ENCODE measurements around the gene COL25A1.

Gene COL25A1

DNA sequence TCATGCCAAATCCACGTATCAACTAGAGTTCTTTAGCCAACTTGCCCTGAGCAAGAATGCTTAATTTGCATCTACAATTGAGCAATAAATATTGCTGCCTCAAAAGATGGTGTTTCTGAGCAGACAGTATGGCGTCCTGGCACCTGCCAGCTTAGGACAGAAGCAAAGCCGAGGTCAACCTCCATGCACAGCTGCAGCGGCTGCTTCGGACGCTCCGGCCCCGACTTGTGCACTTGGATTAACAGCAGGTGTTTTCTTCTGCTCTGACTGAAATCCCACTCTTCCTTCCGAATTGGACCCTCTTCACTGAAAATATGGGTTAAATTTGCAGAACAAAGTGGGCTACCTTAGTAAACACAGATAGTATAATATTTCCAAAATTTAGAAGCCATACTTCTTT is 324.4 kb downstream of the COL25A1 start:
- TF ChIP-seq, protein P1, sequence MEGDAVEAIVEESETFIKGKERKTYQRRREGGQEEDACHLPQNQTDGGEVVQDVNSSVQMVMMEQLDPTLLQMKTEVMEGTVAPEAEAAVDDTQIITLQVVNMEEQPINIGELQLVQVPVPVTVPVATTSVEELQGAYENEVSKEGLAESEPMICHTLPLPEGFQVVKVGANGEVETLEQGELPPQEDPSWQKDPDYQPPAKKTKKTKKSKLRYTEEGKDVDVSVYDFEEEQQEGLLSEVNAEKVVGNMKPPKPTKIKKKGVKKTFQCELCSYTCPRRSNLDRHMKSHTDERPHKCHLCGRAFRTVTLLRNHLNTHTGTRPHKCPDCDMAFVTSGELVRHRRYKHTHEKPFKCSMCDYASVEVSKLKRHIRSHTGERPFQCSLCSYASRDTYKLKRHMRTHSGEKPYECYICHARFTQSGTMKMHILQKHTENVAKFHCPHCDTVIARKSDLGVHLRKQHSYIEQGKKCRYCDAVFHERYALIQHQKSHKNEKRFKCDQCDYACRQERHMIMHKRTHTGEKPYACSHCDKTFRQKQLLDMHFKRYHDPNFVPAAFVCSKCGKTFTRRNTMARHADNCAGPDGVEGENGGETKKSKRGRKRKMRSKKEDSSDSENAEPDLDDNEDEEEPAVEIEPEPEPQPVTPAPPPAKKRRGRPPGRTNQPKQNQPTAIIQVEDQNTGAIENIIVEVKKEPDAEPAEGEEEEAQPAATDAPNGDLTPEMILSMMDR (IDR thresholded peaks at IDR 0.05; ENCODE audit: low read depth, low read length): no peak
- no peak for DNase-seq (ENCODE audit: low read depth, low spot score)
- no peak overlapping the region for H3K4me3 ChIP-seq (ENCODE audit: low read depth, low read length)
- in situ Hi-C loops (cut with HindIII; ENCODE audit: low sequenced_read_pairs): no loop called here

DNA sequence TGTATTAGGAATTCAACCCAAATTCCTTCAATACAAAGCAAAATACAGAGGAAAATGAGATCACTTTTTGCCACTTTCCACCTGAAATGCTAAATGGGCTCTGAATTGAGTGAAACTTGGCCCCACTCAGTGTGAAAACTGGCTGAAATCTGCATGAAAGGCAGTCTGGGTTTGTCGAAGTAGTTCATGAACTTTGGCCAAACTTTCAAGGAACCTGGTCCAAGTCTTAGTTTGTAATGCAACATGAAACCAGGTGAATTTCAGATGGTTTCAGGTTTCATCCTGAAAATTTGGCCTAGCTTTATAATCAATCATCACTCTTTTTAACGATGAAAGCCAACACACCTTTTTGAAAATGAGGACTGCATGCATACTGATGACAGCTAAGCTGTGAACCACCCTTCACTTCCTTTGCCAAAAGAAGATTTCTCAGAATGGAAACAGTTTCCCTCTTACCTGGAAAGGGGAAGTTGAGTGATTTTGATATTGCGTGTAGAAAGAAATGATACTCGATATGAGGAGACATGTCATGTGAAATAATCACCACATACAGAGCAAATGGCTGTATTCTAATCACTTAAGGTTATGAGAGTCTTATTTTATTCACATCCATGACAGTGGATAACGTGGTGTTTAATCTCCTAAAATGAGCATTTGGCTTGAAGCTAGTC is 329.7 kb downstream of the COL25A1 start:
- TF ChIP-seq, protein P1 (IDR thresholded peaks at IDR 0.05; ENCODE audit: low read depth, low read length): no peak
- in situ Hi-C loops (cut with HindIII; ENCODE audit: low sequenced_read_pairs): no loop called here
- no peak for DNase-seq (ENCODE audit: low read depth, low spot score)
- no peak overlapping the region for H3K4me3 ChIP-seq (ENCODE audit: low read depth, low read length)

DNA sequence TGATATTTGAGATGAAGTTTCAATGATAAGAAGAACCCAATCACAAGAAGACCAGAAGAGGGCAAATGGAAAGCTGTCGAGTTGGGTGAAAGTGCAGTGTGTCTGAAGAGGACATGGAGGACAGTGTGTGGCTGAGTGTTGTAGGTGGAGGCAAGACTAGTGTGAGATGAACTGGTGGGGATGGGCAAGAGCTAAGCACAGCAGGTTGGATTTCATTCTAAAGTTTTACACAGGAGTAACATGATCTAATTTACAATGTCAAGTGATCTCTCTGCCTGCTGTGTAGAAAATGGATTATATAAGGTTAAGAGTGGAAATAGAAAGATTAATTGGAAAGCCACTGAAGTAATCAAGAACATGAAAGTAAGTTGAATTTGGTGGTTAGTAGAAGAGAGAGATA is 331.0 kb downstream of the COL25A1 start:
- no peak overlapping the region for H3K4me3 ChIP-seq (ENCODE audit: low read depth, low read length)
- in situ Hi-C loops (cut with HindIII; ENCODE audit: low sequenced_read_pairs): no loop called here
- no peak for DNase-seq (ENCODE audit: low read depth, low spot score)
- TF ChIP-seq, protein P1 (IDR thresholded peaks at IDR 0.05; ENCODE audit: low read depth, low read length): no peak

DNA sequence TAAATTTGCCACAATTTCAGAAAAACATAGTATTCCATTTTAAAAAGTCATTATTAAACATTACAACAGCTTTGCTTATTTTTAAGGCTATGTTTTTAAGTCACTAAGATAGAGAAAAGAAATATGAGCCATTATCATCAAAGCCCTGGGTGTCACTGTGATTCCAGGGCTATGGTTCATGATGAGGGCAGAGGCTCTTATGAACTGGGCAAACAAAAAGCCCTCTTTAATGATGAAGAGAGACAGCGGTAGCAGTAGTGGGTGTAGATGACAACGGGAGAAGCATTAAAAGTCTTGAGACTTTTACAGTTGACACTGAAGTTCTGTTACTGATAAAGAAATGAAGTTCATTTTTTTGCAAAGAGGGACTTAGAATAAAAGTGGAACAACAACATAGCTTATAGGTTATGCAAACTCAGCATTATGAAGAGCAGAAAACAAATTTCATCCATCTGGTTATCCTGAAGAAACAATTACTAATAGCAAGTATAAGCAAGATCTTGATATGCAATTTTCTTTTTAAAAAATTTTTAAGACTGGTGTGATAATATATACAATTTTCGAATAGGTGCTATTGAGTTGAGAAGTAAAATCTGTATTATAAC is 336.9 kb downstream of the COL25A1 start:
- TF ChIP-seq, protein P1 (IDR thresholded peaks at IDR 0.05; ENCODE audit: low read depth, low read length): no peak
- no peak for DNase-seq (ENCODE audit: low read depth, low spot score)
- in situ Hi-C loops (cut with HindIII; ENCODE audit: low sequenced_read_pairs): no loop called here
- H3K4me3 ChIP-seq (ENCODE audit: low read depth, low read length): no peak overlapping the region

DNA sequence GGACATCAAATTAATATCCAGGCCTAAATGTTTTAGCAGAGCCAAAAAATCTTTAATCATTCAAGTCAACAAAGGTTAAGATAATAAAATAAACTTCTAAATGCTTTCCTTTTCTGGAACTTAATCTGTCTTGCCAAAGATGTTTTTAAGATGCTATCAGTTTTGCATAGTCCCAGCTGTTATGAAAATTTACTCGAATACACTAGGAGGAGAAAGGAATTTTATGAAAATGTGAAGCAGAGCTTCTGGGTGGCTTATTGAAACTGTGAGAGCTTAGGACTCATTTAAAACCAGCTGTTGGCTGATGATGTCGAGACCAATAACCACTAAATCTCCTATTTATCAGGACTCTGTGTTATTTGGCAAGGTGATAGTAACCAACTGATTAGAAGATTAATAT is 337.4 kb downstream of the COL25A1 start:
- DNase-seq (ENCODE audit: low read depth, low spot score): no peak
- TF ChIP-seq, protein P1 (IDR thresholded peaks at IDR 0.05; ENCODE audit: low read depth, low read length): no peak
- in situ Hi-C loops (cut with HindIII; ENCODE audit: low sequenced_read_pairs): no loop called here
- no peak overlapping the region for H3K4me3 ChIP-seq (ENCODE audit: low read depth, low read length)

DNA sequence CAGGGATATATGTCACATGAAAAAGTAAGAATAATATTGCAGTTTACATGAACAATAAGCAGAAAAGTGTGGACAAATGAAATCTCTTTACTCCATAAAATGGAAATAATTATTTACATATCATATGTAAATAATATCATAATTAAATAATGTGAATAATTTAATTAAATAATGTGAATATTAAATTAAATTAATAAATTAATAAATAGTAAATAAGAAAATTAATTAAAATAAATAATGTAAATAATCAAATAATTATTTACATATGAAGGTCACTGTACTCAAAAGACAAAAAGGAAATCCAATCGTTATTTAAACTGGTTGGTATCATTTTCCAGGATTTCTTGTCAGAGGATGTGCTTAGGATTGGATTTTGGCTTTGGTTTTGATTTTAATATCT is 338.5 kb downstream of the COL25A1 start:
- TF ChIP-seq, protein P1 (IDR thresholded peaks at IDR 0.05; ENCODE audit: low read depth, low read length): no peak
- no peak for DNase-seq (ENCODE audit: low read depth, low spot score)
- in situ Hi-C loops (cut with HindIII; ENCODE audit: low sequenced_read_pairs): no loop called here
- H3K4me3 ChIP-seq (ENCODE audit: low read depth, low read length): no peak overlapping the region
